HG03457 (cell line): ENCODE data around the gene LAMP1.
"Not testable (repeated sequence)": the region's sequence is repeated elsewhere in the genome, so short reads cannot be mapped to it uniquely, and the experiment has no call there.

Experiments used
- ATAC-seq: cut with Tn5 transposase; IDR thresholded peaks from one replicate; pipeline ENCODE4 v1.9.1; 2021; ENCODE audit warnings: moderate number of reproducible peaks; ENCODE audit not compliant: unreplicated experiment

LAMP1 gene

GRCh38 chr13:113354831-113355610 is 58.0 kb downstream of the LAMP1 start:
- no peak for ATAC-seq

GRCh38 chr13:113355621-113356020 is 58.6 kb downstream of the LAMP1 start:
- ATAC-seq: no peak

DNA sequence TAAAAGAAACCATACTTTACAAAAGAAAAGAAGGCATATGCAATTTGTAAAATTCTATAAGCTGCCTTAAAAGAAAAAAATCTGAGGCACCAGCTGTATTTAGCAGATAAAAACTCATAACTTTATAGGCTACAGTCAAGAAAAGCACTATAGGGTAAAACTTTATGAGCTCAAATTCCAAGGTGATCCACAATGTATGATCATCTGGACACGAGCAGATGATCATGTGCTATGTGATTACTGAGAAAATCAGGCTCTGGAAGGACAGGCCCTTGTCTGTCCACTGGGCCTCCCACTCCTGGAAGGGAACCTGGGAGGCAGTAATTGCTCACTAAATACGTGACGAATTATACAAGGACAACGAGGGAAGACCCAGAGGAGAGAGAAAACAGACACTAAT is 59.6 kb downstream of the LAMP1 start:
- no peak for ATAC-seq

- no peak for ATAC-seq
Observed at GRCh38 chr13:113357529-113357928, 60.5 kb downstream of the LAMP1 start.

- ATAC-seq: no peak
Observed at GRCh38 chr13:113358653-113359190, 61.7 kb downstream of the LAMP1 start.

DNA sequence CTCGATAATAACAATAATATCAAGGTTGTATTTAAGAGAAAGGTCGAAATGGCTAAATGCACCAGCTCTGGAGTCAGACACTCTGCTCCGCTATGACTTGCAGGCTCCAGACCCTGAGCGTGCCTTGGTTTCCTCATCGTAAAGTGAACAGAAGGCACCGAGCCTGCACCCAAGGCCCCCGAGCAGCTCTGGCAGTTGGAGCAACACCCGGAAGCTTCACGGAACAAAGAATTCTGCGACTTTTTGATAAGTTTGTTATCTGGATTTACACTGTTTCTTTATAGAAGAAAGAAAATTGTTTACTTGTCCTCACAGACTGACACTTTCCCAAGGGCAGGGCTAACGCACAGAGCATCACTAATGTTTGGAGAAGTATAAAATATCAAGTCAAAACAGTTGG is 62.5 kb downstream of the LAMP1 start:
- no peak for ATAC-seq

- no peak for ATAC-seq
Observed at GRCh38 chr13:113360446-113360845, 63.4 kb downstream of the LAMP1 start.

GRCh38 chr13:113361406-113361805 is 64.4 kb downstream of the LAMP1 start:
- ATAC-seq: no peak

- ATAC-seq: no peak
Observed at GRCh38 chr13:113364311-113364889, 67.4 kb downstream of the LAMP1 start.

DNA sequence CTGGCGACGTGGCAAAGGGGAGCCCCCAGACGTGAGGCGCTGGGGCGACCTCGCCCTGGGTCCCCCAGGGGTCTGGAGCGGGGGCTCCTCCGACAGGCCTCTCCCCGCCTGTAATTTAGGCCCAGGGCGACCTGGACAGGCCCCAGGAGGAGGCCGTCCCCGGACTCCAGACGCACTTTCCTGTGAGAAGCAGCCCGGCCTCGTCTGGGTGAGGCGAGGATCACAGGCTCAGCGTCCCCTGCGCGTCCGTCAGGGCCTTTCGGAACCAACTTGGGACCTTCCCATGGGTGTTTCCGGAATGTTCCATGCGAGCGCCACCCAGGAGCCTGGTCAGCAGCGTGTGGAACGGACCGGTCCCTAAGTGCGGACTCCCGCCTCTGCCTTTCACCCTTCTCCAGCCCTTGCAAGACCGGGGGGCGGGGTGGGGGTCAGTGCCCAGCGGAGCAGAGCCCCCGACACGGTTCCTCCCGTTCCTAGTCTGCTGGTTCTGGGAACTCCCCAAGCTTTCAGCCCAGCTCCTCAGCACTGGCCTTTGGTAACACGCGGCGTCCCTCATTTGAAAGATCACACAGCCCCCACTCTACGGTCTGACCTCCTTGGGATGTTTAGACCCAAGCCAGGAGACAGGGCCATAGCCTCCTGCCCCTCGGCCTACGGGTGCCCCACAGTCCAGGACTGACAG is 68.0 kb downstream of the LAMP1 start:
- no peak for ATAC-seq

DNA sequence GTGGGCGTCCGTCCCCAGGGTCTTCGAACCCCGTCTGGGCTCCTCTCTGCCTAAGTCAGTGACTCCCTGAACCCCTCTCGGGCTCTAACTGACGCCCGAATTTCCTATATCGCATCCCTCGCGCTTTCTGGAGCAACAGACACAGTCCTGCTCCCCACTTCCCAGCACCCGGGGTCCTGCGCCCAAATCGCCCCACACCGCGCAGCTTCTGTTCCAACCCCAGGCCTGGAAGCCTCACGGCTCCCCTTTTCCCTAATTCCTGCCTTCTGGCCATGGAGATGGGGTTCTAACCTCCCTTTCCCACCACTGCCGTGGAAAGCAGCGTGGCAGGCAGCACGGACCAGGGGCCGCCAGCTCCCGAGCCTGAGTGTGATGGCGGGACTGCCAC is 68.5 kb downstream of the LAMP1 start:
- no peak for ATAC-seq

DNA sequence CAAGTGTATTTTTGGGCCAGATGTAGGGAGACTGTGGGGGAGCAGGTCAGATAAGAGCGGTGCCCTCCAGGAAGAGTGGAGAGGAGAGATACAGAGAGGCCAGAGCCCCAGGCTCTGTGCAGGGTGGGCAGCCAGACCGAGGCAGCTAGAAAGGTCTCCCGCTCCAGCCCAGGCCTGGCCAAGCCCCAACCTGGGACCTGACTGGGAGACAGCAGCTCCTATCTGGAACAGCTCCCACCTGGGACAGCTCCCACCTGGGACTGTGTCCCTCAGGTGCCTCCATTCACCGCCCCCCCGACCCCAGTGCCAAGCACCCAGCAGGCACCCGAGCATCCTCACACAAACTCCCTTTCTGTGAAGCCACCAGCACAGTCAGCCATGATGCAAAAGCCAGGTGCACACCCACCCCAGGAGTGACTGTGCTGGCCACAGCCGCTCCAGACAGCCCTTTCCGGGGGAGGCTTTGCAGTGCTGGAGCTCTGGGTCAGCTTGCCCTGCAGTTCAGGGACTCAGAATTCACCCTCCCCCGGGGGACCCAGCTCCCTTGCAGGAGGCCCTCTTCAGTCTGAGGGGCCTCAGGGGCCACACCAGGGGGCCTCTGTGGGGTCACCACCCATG is 69.0 kb downstream of the LAMP1 start:
- no peak for ATAC-seq

DNA sequence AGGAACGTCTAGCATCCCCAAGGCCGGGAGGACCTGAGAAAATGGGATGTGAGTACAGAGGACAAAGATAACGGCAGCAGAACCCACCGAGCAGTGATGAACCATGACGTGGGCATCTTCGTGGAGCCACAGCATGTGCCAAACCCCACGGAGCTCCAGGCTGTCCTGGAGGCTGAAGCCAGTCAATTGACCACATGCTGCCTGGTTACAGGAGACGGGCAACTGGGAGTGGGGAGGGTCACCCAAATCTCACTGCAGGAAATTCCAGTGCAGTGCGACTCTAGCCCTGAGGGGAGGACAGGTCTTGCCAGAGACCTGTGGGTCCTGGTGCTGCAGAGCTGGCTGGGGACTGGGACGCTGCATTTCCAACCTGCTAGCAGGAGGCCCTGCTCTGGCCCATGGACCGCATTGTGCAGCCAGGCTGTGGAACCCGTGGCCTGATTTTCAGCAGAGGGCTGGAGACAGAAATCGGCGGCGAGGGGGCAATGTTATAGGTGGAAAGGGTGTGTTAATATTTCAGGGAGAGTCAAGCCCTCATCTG is 70.1 kb downstream of the LAMP1 start:
- ATAC-seq: no peak

GRCh38 chr13:113367771-113368170 is 70.7 kb downstream of the LAMP1 start:
- ATAC-seq: no peak

DNA sequence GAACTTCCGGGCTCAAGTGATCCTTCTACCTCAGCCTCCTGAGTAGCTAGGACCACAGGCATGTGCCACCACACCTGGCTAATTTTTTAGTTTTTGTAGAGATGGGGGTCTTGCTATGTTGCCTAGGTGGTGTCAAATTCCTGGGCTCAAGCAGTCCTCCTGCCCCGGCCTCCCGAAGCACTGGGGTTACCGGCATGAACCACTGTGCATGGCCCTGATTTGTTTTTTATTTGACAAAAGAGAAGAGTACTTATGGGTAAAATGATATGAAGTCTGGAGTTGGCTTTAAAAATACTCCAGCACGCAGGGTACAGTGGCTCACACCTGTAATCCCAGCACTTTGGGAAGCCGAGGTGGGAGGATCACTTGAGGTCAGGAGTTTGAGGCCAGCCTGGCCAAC is 71.3 kb downstream of the LAMP1 start:
- not testable (repeated sequence) for ATAC-seq

- no peak for ATAC-seq
Observed at GRCh38 chr13:113369189-113369588, 72.2 kb downstream of the LAMP1 start.

GRCh38 chr13:113369881-113370280 is 72.8 kb downstream of the LAMP1 start:
- ATAC-seq: no peak

GRCh38 chr13:113371061-113371460 is 74.0 kb downstream of the LAMP1 start:
- no peak for ATAC-seq

- not testable (repeated sequence) for ATAC-seq
Observed at GRCh38 chr13:113371701-113372100, 74.7 kb downstream of the LAMP1 start.
